Limb (tissue), 2 donors: Measurements from ENCODE around the gene ARHGAP6.

Experiments
- DNase-seq, 2 donors: peaks; one replicate each; pipeline ENCODE4 v3.0.0-alpha.2; 2016; ENCODE audit errors: extremely low spot score in 2 of 2

The ARHGAP6 gene

DNA sequence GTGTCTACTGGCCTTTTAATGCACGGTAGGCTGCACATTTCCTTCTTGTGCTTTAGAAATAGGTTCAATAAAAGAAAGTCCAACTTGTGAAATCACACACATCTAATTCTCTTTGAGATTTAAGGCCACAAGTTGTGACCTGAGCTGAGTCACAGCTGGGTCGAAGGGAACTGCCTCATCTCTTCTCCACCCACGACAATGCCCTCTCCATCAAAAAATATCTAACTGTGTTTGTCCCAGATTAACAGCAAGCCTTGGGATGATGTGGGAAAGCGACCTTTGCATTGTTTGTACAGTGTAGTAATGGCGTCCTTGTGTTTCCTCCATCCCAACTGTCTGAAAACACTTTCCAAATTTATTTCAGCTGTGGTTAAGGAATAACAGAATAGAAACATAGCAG, 203.6 kb downstream of the ARHGAP6 start:
- no peak for DNase-seq

- no peak for DNase-seq
Observed at GRCh38 chrX:11461201-11462001, 204.3 kb downstream of the ARHGAP6 start.

DNA sequence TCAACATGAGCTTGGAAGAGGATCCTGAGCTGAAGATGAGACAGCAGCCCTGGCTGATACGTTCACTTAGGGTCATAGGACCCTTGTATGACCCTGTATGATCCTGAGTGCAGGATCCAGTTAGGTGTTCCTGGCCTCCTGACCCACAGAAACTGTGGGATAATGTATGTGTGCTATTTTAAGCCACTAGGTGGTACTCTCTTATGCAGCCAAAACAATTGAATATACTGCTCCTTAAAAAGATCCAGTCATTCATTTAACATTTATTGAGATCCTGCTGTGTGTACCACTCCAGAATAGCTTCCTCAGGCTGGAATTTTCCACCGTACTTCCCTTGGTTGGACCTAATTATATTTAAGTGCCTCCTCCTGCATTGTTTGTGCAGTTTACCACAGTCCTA, 205.4 kb downstream of the ARHGAP6 start:
- DNase-seq, result no peak

GRCh38 chrX:11458170-11458569, 207.6 kb downstream of the ARHGAP6 start:
- no peak for DNase-seq

GRCh38 chrX:11451151-11451550, 214.6 kb downstream of the ARHGAP6 start:
- DNase-seq, result no peak

- no peak for DNase-seq
Observed at GRCh38 chrX:11450354-11450753, 215.4 kb downstream of the ARHGAP6 start.

DNA sequence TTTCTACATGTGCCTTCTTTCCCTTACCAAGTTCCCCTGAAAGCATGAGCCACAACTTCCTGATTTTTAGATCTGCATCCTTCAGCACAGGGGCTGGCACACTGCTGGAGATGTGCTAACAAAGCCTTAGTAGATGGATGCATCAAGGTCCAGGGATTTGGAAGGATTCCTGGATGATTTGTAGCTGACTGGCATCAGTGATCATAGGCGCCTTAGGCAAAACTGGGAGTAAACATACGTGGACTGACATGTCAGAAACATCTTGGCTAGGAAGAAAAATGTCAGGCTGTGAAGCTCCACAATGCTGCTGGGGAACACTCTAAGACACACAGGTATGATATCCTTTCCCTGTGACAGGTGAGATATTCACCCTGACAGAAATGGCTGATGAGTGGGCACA, 216.1 kb downstream of the ARHGAP6 start:
- DNase-seq, result no peak

DNA sequence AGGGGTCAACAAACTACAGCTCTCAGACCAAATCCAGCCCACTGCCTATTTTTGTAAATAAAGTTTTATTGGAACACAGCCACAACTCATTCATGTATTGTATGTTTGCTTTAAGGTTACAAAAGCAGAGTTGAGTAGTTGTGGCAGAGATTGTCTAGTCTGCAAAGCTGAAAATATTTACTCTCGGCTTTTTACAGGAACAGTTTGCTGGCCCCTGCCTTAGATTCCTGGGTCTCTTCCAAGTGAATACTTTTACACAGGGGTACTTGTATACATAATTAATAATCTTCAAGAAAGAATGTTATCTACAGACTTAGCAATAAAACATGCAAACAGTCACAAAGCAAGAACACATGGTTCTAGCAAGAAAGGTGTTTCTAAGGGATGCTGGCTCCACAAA, 218.3 kb downstream of the ARHGAP6 start:
- no peak for DNase-seq

DNA sequence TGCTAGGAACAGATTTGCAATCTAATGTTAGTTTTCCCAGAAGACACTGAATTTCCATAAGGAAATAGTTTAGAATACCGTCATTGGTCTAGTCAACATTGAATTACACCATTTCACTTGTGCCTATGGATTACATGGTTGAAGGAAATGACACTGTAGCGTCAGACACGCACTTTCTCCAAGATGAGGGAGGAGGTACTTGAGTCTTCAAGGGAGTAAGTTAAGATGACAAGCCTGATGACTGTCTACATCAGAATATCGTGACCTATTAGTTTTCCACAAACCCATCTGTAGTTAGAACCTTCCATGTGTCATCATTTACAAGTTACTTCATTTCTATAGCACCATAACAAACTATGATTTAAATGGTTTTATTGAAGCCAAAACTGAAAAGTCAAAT, 218.8 kb downstream of the ARHGAP6 start:
- DNase-seq, result no peak

DNA sequence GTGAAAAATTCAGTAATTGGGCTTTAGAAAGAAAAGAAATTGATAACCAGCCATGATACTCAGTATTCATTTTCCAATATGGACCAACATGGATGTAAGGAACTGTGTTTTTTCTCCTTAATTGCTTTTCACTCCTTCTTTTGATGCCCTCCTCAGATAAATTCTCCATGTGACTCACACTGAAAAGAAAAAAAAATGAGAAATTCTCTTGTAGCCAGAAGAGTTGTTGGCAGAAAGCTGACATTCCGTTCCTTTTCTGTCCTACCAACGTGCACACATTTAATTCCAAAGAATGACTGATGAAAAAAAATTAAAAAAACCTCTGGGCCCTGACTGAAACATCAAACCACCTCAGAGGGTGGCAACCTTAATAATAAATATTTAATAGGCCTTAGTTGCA, 219.4 kb downstream of the ARHGAP6 start:
- DNase-seq, result no peak

DNA sequence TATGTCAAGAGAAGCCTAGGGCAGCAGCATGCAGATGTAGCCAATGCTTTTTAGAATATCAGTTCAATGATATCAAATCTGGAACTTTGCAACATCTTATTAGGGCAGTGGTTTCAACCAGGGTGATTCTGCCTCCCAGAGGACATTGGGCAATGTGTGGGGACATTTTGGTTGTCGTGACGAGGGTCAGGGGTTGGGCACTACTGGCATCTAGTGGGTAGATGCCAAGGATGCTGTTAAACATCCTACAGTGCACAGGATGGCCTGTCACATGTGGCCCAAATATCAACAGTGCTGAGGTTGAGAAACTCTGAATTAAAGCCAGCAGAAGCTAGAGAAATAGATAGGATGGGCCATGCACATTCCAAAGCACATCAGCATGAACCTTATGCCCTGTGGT, 220.2 kb downstream of the ARHGAP6 start:
- no peak for DNase-seq

DNA sequence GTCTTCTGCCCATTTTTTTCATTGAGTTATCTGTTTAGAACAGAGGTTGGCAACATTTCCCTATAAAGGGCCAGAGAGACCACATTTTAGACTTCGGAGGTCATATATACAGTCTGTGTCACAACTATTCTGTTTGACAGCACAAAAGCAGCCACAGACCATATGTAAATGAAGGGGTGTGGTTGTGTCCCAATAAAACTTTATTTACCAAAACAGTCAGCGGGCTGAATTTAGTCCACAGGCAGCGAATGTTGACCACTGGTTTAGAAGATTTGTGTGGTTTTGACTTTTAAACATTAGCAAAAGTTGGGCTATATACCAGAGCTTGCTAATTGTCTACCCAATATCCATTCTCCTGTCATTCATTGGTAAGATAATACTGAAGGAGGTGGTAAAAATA, 221.7 kb downstream of the ARHGAP6 start:
- no peak for DNase-seq

GRCh38 chrX:11439846-11440245, 225.9 kb downstream of the ARHGAP6 start:
- DNase-seq, result no peak

GRCh38 chrX:11438767-11439166, 227.0 kb downstream of the ARHGAP6 start:
- peak in 1 of 2 donors; percentile 21 for DNase-seq

DNA sequence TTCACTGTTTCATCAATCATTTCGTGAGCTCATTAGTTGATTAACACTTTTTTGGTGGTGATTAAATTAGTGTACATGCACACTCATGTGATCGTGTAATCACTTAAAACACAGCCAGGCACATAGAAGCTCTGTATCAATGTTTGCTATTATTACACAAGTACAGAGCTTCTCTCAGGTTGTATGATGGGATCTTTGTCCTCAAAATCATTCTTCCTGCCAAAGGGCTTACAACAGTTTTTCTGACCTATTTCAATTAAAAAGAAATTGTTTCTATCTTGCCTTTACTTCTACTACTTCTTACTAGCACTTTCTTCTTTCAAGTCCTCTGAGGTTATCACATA, 227.4 kb downstream of the ARHGAP6 start:
- DNase-seq, result no peak

DNA sequence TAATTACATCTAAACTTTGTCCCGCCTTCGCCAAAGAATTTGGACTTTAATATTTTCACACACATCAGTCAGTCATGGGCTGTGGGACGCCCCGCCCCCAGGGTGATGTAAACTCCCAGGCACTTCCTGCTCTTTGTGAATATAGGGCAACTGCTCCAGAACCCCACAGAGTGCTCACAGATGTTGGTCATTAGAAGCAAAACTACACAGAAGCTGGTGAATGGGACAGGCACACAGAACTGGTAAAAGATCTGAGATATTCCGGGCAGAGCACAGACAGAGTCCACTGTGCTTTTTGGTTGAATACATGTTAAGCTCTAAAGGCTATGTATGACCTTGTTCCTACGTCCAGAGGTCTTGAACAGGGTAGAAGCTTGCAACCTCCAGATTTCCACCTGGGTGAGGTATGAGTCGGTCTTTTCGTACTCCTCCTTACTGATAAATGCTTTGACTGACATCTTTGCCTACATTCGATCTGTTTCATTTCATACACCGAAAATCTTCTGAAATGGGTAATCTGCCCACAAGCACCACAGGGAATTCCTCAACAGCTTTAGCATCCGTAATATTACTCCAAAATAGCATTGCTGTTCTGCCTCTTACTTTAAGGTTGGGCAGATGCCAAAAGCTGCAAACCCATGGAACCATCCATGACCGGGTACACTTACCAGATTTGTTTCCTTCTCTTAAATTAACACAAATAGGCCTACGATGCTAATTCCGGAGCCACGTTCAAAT, 227.9 kb downstream of the ARHGAP6 start:
- peak; percentile 38 to 52 for DNase-seq

- no peak for DNase-seq
Observed at GRCh38 chrX:11435568-11435967, 230.2 kb downstream of the ARHGAP6 start.

- DNase-seq, result no peak
Observed at GRCh38 chrX:11434607-11435006, 231.1 kb downstream of the ARHGAP6 start.

DNA sequence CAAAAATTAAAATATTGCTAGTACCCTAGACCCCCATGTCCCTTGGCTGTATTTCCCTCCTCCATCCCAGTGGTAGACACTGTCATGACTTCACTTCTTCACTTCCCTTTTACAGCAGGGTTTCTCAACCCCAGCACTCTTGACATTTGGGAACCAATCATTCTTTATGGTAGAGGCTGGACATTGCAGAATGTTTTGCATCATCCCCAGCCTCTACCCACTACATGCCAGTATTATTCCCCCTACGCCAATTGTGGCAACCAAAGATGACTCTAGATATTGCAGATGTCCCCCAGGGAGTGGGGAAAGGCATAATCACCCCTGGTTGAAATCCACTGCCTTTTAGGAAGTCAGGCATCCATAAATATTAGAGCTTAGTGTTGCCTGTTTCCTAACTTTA, 233.9 kb downstream of the ARHGAP6 start:
- no peak for DNase-seq

- DNase-seq, result no peak
Observed at GRCh38 chrX:11430271-11430670, 235.4 kb downstream of the ARHGAP6 start.

GRCh38 chrX:11429538-11430085, 236.1 kb downstream of the ARHGAP6 start:
- DNase-seq, result no peak

GRCh38 chrX:11427453-11428071, 238.2 kb downstream of the ARHGAP6 start:
- DNase-seq, result peak; percentile 24 to 62
